Cardiac fibroblast (primary cell): ENCODE results near the gene SORL1-AS1.

Experiments
- DNase-seq, 2 donors: peaks; one replicate each; pipeline versions ENCODE4 v3.0.0 to v3.0.0-alpha.2; 2010; ENCODE audit warnings: low read depth in 2 of 2
- H3K4me3 ChIP-seq, 2 donors: replicated peaks in 1 of 2; 1 replicate in 1 of 2; 2 replicates in 1 of 2; pipeline ENCODE4 v1.5.1; 2011; ENCODE audit warnings: low read depth in 2 of 2, low read length in 2 of 2, mild to moderate bottlenecking in 2 of 2, moderate library complexity in 1 of 2
- CTCF ChIP-seq: IDR thresholded peaks from one replicate; pipeline ENCODE4 v1.5.1; 2011; ENCODE audit warnings: low read depth, mild to moderate bottlenecking, low read length, inconsistent platforms

SORL1-AS1 gene

GRCh38 chr11:121467471-121467870, 14.7 kb upstream of the SORL1-AS1 start:
- no peak overlapping the region for H3K4me3 ChIP-seq
- DNase-seq = no peak
- TF ChIP-seq CTCF = no peak

- peak; percentile 88 for DNase-seq
- TF ChIP-seq CTCF = no peak
- no peak overlapping the region for H3K4me3 ChIP-seq
Observed at GRCh38 chr11:121466063-121466794, 13.5 kb upstream of the SORL1-AS1 start.

- no peak for TF ChIP-seq CTCF
- no peak overlapping the region for H3K4me3 ChIP-seq
- DNase-seq = no peak
Observed at GRCh38 chr11:121465709-121466062, 12.9 kb upstream of the SORL1-AS1 start.

- no peak overlapping the region for H3K4me3 ChIP-seq
- DNase-seq = peak; percentile 77 to 82
- TF ChIP-seq CTCF = no peak
Observed at GRCh38 chr11:121464352-121464946, 11.7 kb upstream of the SORL1-AS1 start.

GRCh38 chr11:121463689-121464335, 11.0 kb upstream of the SORL1-AS1 start:
- H3K4me3 ChIP-seq = no peak overlapping the region
- no peak for DNase-seq
- TF ChIP-seq CTCF = no peak

- TF ChIP-seq CTCF = no peak
- no peak overlapping the region for H3K4me3 ChIP-seq
- no peak for DNase-seq
Observed at GRCh38 chr11:121461843-121462242, 9.1 kb upstream of the SORL1-AS1 start.
